Activated T-helper 1 cell treated with Interleukin-2 at 50 U/mL for 16 hours (primary cell): ENCODE data around the gene CIT.

Experiments used
- DNase-seq: peaks from one replicate; pipeline ENCODE4 v3.0.0-alpha.2; 2020; ENCODE audit warnings: low read depth

Gene CIT

GRCh38 chr12:119859241-119859640, 17.9 kb downstream of the CIT start:
- DNase-seq: no peak

- DNase-seq: no peak
Observed at GRCh38 chr12:119857041-119857591, 20.0 kb downstream of the CIT start.

- DNase-seq: no peak
Observed at GRCh38 chr12:119850330-119850729, 26.8 kb downstream of the CIT start.

GRCh38 chr12:119843100-119843499, 34.0 kb downstream of the CIT start:
- DNase-seq: no peak

- DNase-seq: no peak
Observed at GRCh38 chr12:119842380-119842779, 34.7 kb downstream of the CIT start.

- no peak for DNase-seq
Observed at GRCh38 chr12:119841433-119842210, 35.5 kb downstream of the CIT start.

GRCh38 chr12:119840582-119840981, 36.5 kb downstream of the CIT start:
- DNase-seq: no peak

- no peak for DNase-seq
Observed at GRCh38 chr12:119840168-119840567, 37.0 kb downstream of the CIT start.

GRCh38 chr12:119838826-119839600, 38.1 kb downstream of the CIT start:
- no peak for DNase-seq

- DNase-seq: no peak
Observed at GRCh38 chr12:119836781-119837180, 40.3 kb downstream of the CIT start.

GRCh38 chr12:119835068-119835467, 42.1 kb downstream of the CIT start:
- no peak for DNase-seq

GRCh38 chr12:119829439-119829838, 47.7 kb downstream of the CIT start:
- DNase-seq: no peak

GRCh38 chr12:119828300-119828699, 48.8 kb downstream of the CIT start:
- no peak for DNase-seq

- DNase-seq: no peak
Observed at GRCh38 chr12:119827760-119828159, 49.4 kb downstream of the CIT start.

- DNase-seq: no peak
Observed at GRCh38 chr12:119826661-119827445, 50.3 kb downstream of the CIT start.

GRCh38 chr12:119825262-119825661, 51.9 kb downstream of the CIT start:
- no peak for DNase-seq

- DNase-seq: no peak
Observed at GRCh38 chr12:119822046-119822445, 55.1 kb downstream of the CIT start.

- DNase-seq: no peak
Observed at GRCh38 chr12:119819322-119819721, 57.8 kb downstream of the CIT start.

- DNase-seq: no peak
Observed at GRCh38 chr12:119817546-119818343, 59.4 kb downstream of the CIT start.

- no peak for DNase-seq
Observed at GRCh38 chr12:119809023-119809422, 68.1 kb downstream of the CIT start.

GRCh38 chr12:119808441-119808840, 68.7 kb downstream of the CIT start:
- DNase-seq: no peak

GRCh38 chr12:119807380-119807779, 69.7 kb downstream of the CIT start:
- DNase-seq: no peak
